GM12878 (cell line): ENCODE results near the gene ARHGAP36. TPM values are rescaled to one million over a fixed set of nuclear protein-coding genes. Genes with fewer than 3 reads are reported as not detected.

Source experiments
- ATAC-seq: fragments of 200-7000 bp; cut with Tn5 transposase; 3 replicates; pipeline ENCODE4 v1.9.1; 2020; ENCODE audit warnings: mild to moderate bottlenecking, moderate library complexity
- BruUV-seq: library from RNA; stranded (reverse); fragments of 400-500 nt; replicated peaks from 2 replicates; lab custom pipeline; 2021; lab: Mats Ljungman, UMichigan
- CTCF ChIA-PET: fragments of 300-600 bp; sonication (Branson Sonifier 250); formaldehyde crosslinking; extraction: SDS; loops from one replicate; lab custom pipeline; 2021; ENCODE audit warnings: inconsistent platforms; lab: Yijun Ruan, JAX
- POLR2A ChIA-PET: fragments of 350-600 bp; formaldehyde crosslinking; extraction: SDS; loops from one replicate; lab custom pipeline; 2021; ENCODE audit warnings: inconsistent platforms; lab: Charles Lee
- RAD21 ChIA-PET: fragments of 300-600 bp; sonication (Branson Sonifier 250); formaldehyde crosslinking; loops from one replicate; lab custom pipeline; 2023; ENCODE audit warnings: antibody characterized with exemption; ENCODE audit not compliant: unreplicated experiment; lab: Charles Lee
- SMC1A ChIA-PET: fragments of 300-600 bp; sonication (Branson Sonifier 250); formaldehyde crosslinking; loops from one replicate; lab custom pipeline; 2023; ENCODE audit not compliant: unreplicated experiment, uncharacterized antibody; lab: Charles Lee
- DNase-seq: peaks from one replicate; pipeline ENCODE4 v3.0.0-alpha.2; 2011; ENCODE audit warnings: low read depth, low spot score
- FAIRE-seq: peaks from 3 replicates; lab custom pipeline; 2011; peaks lifted over from hg19 to GRCh38; lab: Jason Lieb, UNC
- H2AFZ ChIP-seq: 2 replicates; pipeline ENCODE4 v1.6.0; 2011; ENCODE audit warnings: low read depth, low read length, control low read depth; ENCODE audit not compliant: control insufficient read depth
- H3K27ac ChIP-seq: 2 replicates; pipeline ENCODE4 v1.5.1; 2011; ENCODE audit warnings: control low read depth; ENCODE audit not compliant: control insufficient read depth, insufficient read depth
- H3K27me3 ChIP-seq, 2 experiments: replicated peaks in 1 of 2; 2 replicates each; pipeline versions ENCODE4 v1.6.0 to v1.6.1; 2011; ENCODE audit warnings: low read length in 1 of 2; ENCODE audit not compliant: control insufficient read depth in 2 of 2, insufficient read depth in 2 of 2
- H3K36me3 ChIP-seq, 2 experiments: 2 replicates each; pipeline ENCODE4 v1.5.1; 2011; ENCODE audit warnings: low read length in 1 of 2; ENCODE audit not compliant: control insufficient read depth in 2 of 2, insufficient read depth in 2 of 2
- H3K4me1 ChIP-seq: 2 replicates; pipeline ENCODE4 v1.6.1; 2011; ENCODE audit warnings: mild to moderate bottlenecking, low read length, moderate library complexity, mixed read lengths; ENCODE audit not compliant: control insufficient read depth, insufficient read depth
- H3K4me2 ChIP-seq: 2 replicates; pipeline ENCODE4 v1.6.0; 2011; ENCODE audit warnings: control low read depth; ENCODE audit not compliant: control insufficient read depth, insufficient read depth
- H3K4me3 ChIP-seq: fragments of 200-600 bp; sonication (generic); 2 replicates; pipeline ENCODE4 v1.5.1; 2016
- H3K79me2 ChIP-seq: 2 replicates; pipeline ENCODE4 v1.6.0; 2011; ENCODE audit warnings: low read length; ENCODE audit not compliant: control insufficient read depth, insufficient read depth
- H3K9ac ChIP-seq: 2 replicates; pipeline ENCODE4 v1.8.0; 2011; ENCODE audit warnings: low read length, control low read depth, mixed read lengths; ENCODE audit not compliant: control insufficient read depth, insufficient read depth
- H3K9me3 ChIP-seq: replicated peaks from 3 replicates; pipeline ENCODE4 v1.5.1; 2011; ENCODE audit warnings: mild to moderate bottlenecking, low read length; ENCODE audit not compliant: control insufficient read depth, insufficient read depth
- H4K20me1 ChIP-seq: 2 replicates; pipeline ENCODE4 v1.6.0; 2011; ENCODE audit not compliant: control insufficient read depth, insufficient read depth
- CHD4 ChIP-seq: fragments of 200-600 bp; sonication (generic); IDR thresholded peaks from 2 replicates; pipeline ENCODE4 v1.6.1; 2016; ENCODE audit warnings: mild to moderate bottlenecking
- HCFC1 ChIP-seq: fragments of 150-350 bp; IDR thresholded peaks from 2 replicates; pipeline ENCODE4 v1.6.1; 2014; ENCODE audit warnings: low read length
- HDGF ChIP-seq: fragments of 450-650 bp; IDR thresholded peaks from 2 replicates; pipeline ENCODE4 v1.6.1; 2016; ENCODE audit warnings: antibody characterized with exemption
- JUND ChIP-seq: IDR thresholded peaks from 2 replicates; pipeline ENCODE4 v1.6.1; 2012; ENCODE audit warnings: low read depth, mild to moderate bottlenecking, low read length, improper control_type of control experiment, moderate library complexity
- NFXL1 ChIP-seq: fragments of 450-650 bp; IDR thresholded peaks from 2 replicates; pipeline ENCODE4 v1.6.1; 2017; ENCODE audit warnings: antibody characterized with exemption, mild to moderate bottlenecking, borderline replicate concordance
- NRF1 ChIP-seq: conservative IDR thresholded peaks from 2 replicates; pipeline ENCODE4 v1.6.1; 2011; ENCODE audit warnings: mild to moderate bottlenecking, low read depth, low read length, improper control_type of control experiment
- RCOR1 ChIP-seq: conservative IDR thresholded peaks from 2 replicates; pipeline ENCODE4 v1.6.1; 2012; ENCODE audit warnings: low read depth, low read length, improper control_type of control experiment
- RUNX3 ChIP-seq: IDR thresholded peaks from 2 replicates; pipeline ENCODE4 v1.6.1; 2012; ENCODE audit warnings: low read length, inconsistent platforms
- SMC3 ChIP-seq: IDR thresholded peaks from 2 replicates; pipeline ENCODE4 v1.6.1; 2011; ENCODE audit warnings: low read length, improper control_type of control experiment, borderline replicate concordance
- ZNF207 ChIP-seq: fragments of 450-650 bp; IDR thresholded peaks from 2 replicates; pipeline ENCODE4 v1.6.1; 2014; ENCODE audit warnings: antibody characterized with exemption, mild to moderate bottlenecking, borderline replicate concordance
- ZNF24 ChIP-seq: fragments of 450-650 bp; IDR thresholded peaks from 2 replicates; pipeline ENCODE4 v1.6.1; 2017; ENCODE audit warnings: antibody characterized with exemption, mild to moderate bottlenecking
- WGBS: methylation state at CpG from one replicate; pipeline ENCODE4 v1.1.6; 2016; ENCODE audit warnings: low lambda C conversion rate; ENCODE audit not compliant: insufficient replicate concordance, insufficient coverage; ENCODE audit errors: missing lambda C conversion rate; 5-methylcytosine and 5-hydroxymethylcytosine counted together
- in situ Hi-C: fragments of 300-500 bp; cut with MboI; formaldehyde crosslinking; loops from 9 replicates; pipeline ENCODE4 v1.14.3; 2018; ENCODE audit warnings: mixed read lengths
- intact Hi-C: fragments of 100-400 bp; cut with micrococcal nuclease; formaldehyde crosslinking; loops from one replicate; pipeline ENCODE4 v1.14.2; 2022; ENCODE audit not compliant: unreplicated experiment
- polyA plus RNA-seq, 11 experiments: library from polyadenylated mRNA; depleted of rRNA in 4 of 11; unstranded in 6 of 11; stranded (reverse) in 5 of 11; fragments of >200 nt; fragmentation: Nextera tagmentation in 4 of 11; fragmentation: Illumina TruSeq in 1 of 11; extraction: Ambion mirVana in 4 of 11; extraction: Trizol in 1 of 11; gene quantifications; 1 replicate in 1 of 11; 2 replicates in 10 of 11; pipeline versions ENCODE4 v1.2.1 to v1.2.3, GENCODE V29; 2011 to 2016; ENCODE audit warnings: inconsistent platforms in 2 of 11, missing spikeins in 2 of 11, low read depth in 1 of 11
- total RNA-seq, 4 experiments: library from RNA; depleted of rRNA in 3 of 4; stranded (reverse); fragments of >200 nt in 3 of 4; fragmentation: Illumina TruSeq in 1 of 4; extraction: Trizol in 1 of 4; gene quantifications; 2 replicates each; pipeline versions ENCODE4 v1.2.1 to v1.2.3, GENCODE V29; 2013 to 2021
- TF ChIP-seq, protein P1 (sequence below): fragments of 450-650 bp; formaldehyde crosslinking; IDR thresholded peaks from 2 replicates; pipeline ENCODE4 v1.4.0; 2022; ENCODE audit warnings: mild to moderate bottlenecking, moderate library complexity

The ARHGAP36 gene
- total and polyA plus RNA-seq, 10 of the 15 experiments (the other 5 are each of a cell fraction or from before 2014, with no cell fraction given) = not detected

- SMC1A ChIA-PET = no interaction called here
- ATAC-seq (no peak), DNase-seq (no peak), FAIRE-seq (no peak)
- no TSS peak for BruUV-seq
- no peaks in the 10 kb centered on the region for H3K4me1 ChIP-seq
- RAD21 ChIA-PET = no interaction called here
- H3K27ac ChIP-seq = no peak overlapping the region
- H3K79me2 ChIP-seq = no peaks in the 10 kb centered on the region
- H3K4me2 ChIP-seq = no peak overlapping the region
- no peaks in the 10 kb centered on the region for H3K9me3 ChIP-seq
- in situ Hi-C loops = no loop called here
- TF ChIP-seq JUND = no peak
- no peak for TF ChIP-seq HCFC1
- TF ChIP-seq, protein P1, sequence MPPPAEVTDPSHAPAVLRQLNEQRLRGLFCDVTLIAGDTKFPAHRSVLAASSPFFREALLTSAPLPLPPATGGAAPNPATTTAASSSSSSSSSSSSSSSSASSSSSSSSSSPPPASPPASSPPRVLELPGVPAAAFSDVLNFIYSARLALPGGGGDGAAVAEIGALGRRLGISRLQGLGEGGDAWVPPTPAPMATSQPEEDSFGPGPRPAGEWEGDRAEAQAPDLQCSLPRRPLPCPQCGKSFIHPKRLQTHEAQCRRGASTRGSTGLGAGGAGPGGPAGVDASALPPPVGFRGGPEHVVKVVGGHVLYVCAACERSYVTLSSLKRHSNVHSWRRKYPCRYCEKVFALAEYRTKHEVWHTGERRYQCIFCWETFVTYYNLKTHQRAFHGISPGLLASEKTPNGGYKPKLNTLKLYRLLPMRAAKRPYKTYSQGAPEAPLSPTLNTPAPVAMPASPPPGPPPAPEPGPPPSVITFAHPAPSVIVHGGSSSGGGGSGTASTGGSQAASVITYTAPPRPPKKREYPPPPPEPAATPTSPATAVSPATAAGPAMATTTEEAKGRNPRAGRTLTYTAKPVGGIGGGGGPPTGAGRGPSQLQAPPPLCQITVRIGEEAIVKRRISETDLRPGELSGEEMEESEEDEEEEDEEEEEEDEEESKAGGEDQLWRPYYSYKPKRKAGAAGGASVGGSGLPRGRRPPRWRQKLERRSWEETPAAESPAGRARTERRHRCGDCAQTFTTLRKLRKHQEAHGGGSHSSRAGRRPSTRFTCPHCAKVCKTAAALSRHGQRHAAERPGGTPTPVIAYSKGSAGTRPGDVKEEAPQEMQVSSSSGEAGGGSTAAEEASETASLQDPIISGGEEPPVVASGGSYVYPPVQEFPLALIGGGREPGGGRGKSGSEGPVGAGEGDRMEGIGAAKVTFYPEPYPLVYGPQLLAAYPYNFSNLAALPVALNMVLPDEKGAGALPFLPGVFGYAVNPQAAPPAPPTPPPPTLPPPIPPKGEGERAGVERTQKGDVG (CRISPR knock-in tag) = no peak
- TF ChIP-seq NRF1 = no peak
- no peak for TF ChIP-seq HDGF
- TF ChIP-seq CHD4 = no peak
- TF ChIP-seq ZNF207 = no peak
- no peak for TF ChIP-seq NFXL1
- no peak for TF ChIP-seq SMC3
- TF ChIP-seq ZNF24 = no peak
- no peak for TF ChIP-seq RUNX3
- no peak for TF ChIP-seq RCOR1
- intact Hi-C loops = no loop called here
- H3K36me3 ChIP-seq = no peaks in the 10 kb centered on the region
- 48% methylated on average over 36 of the region's 39 CpGs for WGBS
- no peak overlapping the region for H2AFZ ChIP-seq
- POLR2A ChIA-PET = no interaction called here
- no peak overlapping the region for H3K4me3 ChIP-seq
- CTCF ChIA-PET = no interaction called here
- peaks cover 0 to 2% of the 10 kb centered on the region in 2 experiments; a peak in 1 of 4 replicates for H3K27me3 ChIP-seq
- H3K9ac ChIP-seq = no peak overlapping the region
- no peaks in the 10 kb centered on the region for H4K20me1 ChIP-seq
Observed at GRCh38 chrX:131072871-131073571, 14.9 kb downstream of the ARHGAP36 start.
